Ishikawa (cell line): ENCODE measurements around the gene MRPS2.

Experiments used
- CEBPB ChIP-seq: IDR thresholded peaks from 2 replicates; pipeline ENCODE4 v1.6.1; 2012
- CREB1 ChIP-seq: IDR thresholded peaks from 2 replicates; pipeline ENCODE4 v1.6.1; 2012; ENCODE audit warnings: low read depth
- EGR1 ChIP-seq: IDR thresholded peaks from 2 replicates; pipeline ENCODE4 v1.6.1; 2012
- EP300 ChIP-seq: IDR thresholded peaks from 2 replicates; pipeline ENCODE4 v1.6.1; 2012; ENCODE audit warnings: borderline replicate concordance
- FOXM1 ChIP-seq: IDR thresholded peaks from 2 replicates; pipeline ENCODE4 v1.6.1; 2012; ENCODE audit warnings: low read depth, borderline replicate concordance
- NFIC ChIP-seq: IDR thresholded peaks from 2 replicates; pipeline ENCODE4 v1.6.1; 2012
- RAD21 ChIP-seq: IDR thresholded peaks from 2 replicates; pipeline ENCODE4 v1.6.1; 2012; ENCODE audit warnings: low read depth
- REST ChIP-seq: IDR thresholded peaks from 2 replicates; pipeline ENCODE4 v1.6.1; 2012; ENCODE audit warnings: low read depth, mild to moderate bottlenecking
- TAF1 ChIP-seq: IDR thresholded peaks from 2 replicates; pipeline ENCODE4 v1.6.1; 2012; ENCODE audit warnings: low read depth, mild to moderate bottlenecking
- TCF12 ChIP-seq: IDR thresholded peaks from 2 replicates; pipeline ENCODE4 v1.6.1; 2012; ENCODE audit warnings: low read depth
- TEAD4 ChIP-seq: IDR thresholded peaks from 2 replicates; pipeline ENCODE4 v1.6.1; 2012
- USF1 ChIP-seq: IDR thresholded peaks from 2 replicates; pipeline ENCODE4 v1.6.1; 2012
- YY1 ChIP-seq: IDR thresholded peaks from 2 replicates; pipeline ENCODE4 v1.6.1; 2012; ENCODE audit warnings: low read depth
- ZBTB7A ChIP-seq: IDR thresholded peaks from 2 replicates; pipeline ENCODE4 v1.6.1; 2012; ENCODE audit warnings: low read depth
- TF ChIP-seq, protein P1 (sequence below): IDR thresholded peaks from 2 replicates; pipeline ENCODE4 v1.6.1; 2012

MRPS2 gene

GRCh38 chr9:135485385-135485784 lies 15.1 kb upstream of the MRPS2 start:
- TF ChIP-seq EGR1 (no peak), TCF12 (no peak), CREB1 (no peak), TAF1 (no peak), TEAD4 (no peak), RAD21 (no peak), NFIC (no peak), EP300 (no peak), FOXM1 (no peak), REST (no peak), USF1 (no peak), ZBTB7A (no peak), YY1 (no peak), CEBPB (no peak)
- TF ChIP-seq, protein P1, sequence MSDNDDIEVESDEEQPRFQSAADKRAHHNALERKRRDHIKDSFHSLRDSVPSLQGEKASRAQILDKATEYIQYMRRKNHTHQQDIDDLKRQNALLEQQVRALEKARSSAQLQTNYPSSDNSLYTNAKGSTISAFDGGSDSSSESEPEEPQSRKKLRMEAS = no peak

GRCh38 chr9:135485832-135486231 lies 14.7 kb upstream of the MRPS2 start:
- TF ChIP-seq, protein P1 = no peak
- no peak for TF ChIP-seq YY1

- no peak for TF ChIP-seq EGR1
- TF ChIP-seq FOXM1 = no peak
- TF ChIP-seq TCF12 = no peak
- TF ChIP-seq, protein P1 = no peak
- TF ChIP-seq CREB1 = no peak
- no peak for TF ChIP-seq CEBPB
- no peak for TF ChIP-seq USF1
- no peak for TF ChIP-seq TEAD4
- TF ChIP-seq TAF1 = no peak
- TF ChIP-seq EP300 = no peak
- no peak for TF ChIP-seq REST
- TF ChIP-seq YY1 = no peak
- no peak for TF ChIP-seq NFIC
- no peak for TF ChIP-seq RAD21
- no peak for TF ChIP-seq ZBTB7A
Observed at GRCh38 chr9:135486267-135487065, 14.0 kb upstream of the MRPS2 start.

- TF ChIP-seq ZBTB7A = no peak
- no peak for TF ChIP-seq EGR1
- no peak for TF ChIP-seq TCF12
- no peak for TF ChIP-seq YY1
- TF ChIP-seq, protein P1 = no peak
- no peak for TF ChIP-seq CEBPB
- no peak for TF ChIP-seq REST
- TF ChIP-seq TAF1 = no peak
- TF ChIP-seq RAD21 = no peak
- no peak for TF ChIP-seq TEAD4
- TF ChIP-seq EP300 = no peak
- TF ChIP-seq FOXM1 = no peak
- TF ChIP-seq USF1 = no peak
Observed at GRCh38 chr9:135487281-135488012, 13.0 kb upstream of the MRPS2 start.
